H9 (cell line): Measurements from ENCODE around the gene CEMIP. TPM values are rescaled to one million over a fixed set of nuclear protein-coding genes. Genes with fewer than 3 reads are reported as not detected.

Experiments
- DNase-seq: peaks from one replicate; pipeline ENCODE4 v3.0.0-alpha.2; 2017
- H2AFZ ChIP-seq: one replicate; pipeline ENCODE4 v1.6.1; 2013; ENCODE audit warnings: mild to moderate bottlenecking, low read length, control low read depth, moderate library complexity
- H2AK5ac ChIP-seq: 2 replicates; pipeline ENCODE4 v1.6.1; 2013; ENCODE audit warnings: low read length, control low read depth, mixed read lengths; ENCODE audit not compliant: insufficient read length
- H2BK120ac ChIP-seq: one replicate; pipeline ENCODE4 v1.6.1; 2013; ENCODE audit warnings: low read depth, mild to moderate bottlenecking, low read length, control low read depth, inconsistent platforms; ENCODE audit not compliant: poor library complexity, severe bottlenecking
- H2BK12ac ChIP-seq: 2 replicates; pipeline ENCODE4 v1.6.1; 2013; ENCODE audit warnings: low read length, control low read depth, mixed read lengths, low read depth; ENCODE audit not compliant: insufficient read length
- H2BK15ac ChIP-seq: 2 replicates; pipeline ENCODE4 v1.6.1; 2013; ENCODE audit warnings: low read depth, low read length, control low read depth
- H2BK20ac ChIP-seq: one replicate; pipeline ENCODE4 v1.6.1; 2013; ENCODE audit warnings: low read depth, mild to moderate bottlenecking, low read length, control low read depth, inconsistent platforms; ENCODE audit not compliant: poor library complexity, severe bottlenecking
- H2BK5ac ChIP-seq: 2 replicates; pipeline ENCODE4 v1.6.1; 2013; ENCODE audit warnings: low read length, control low read depth, mixed read lengths; ENCODE audit not compliant: insufficient read length
- H3K14ac ChIP-seq: 2 replicates; pipeline ENCODE4 v1.6.1; 2013; ENCODE audit warnings: low read length, control low read depth; ENCODE audit not compliant: insufficient read depth
- H3K18ac ChIP-seq: 2 replicates; pipeline ENCODE4 v1.6.1; 2013; ENCODE audit warnings: low read depth, mild to moderate bottlenecking, mixed read lengths, low read length, control low read depth; ENCODE audit not compliant: insufficient read length
- H3K23ac ChIP-seq: 2 replicates; pipeline ENCODE4 v1.6.1; 2013; ENCODE audit warnings: low read length, control low read depth, mixed read lengths, low read depth; ENCODE audit not compliant: insufficient read length
- H3K23me2 ChIP-seq: 2 replicates; pipeline ENCODE4 v1.6.1; 2013; ENCODE audit warnings: low read depth, mild to moderate bottlenecking, mixed read lengths, low read length, control low read depth; ENCODE audit not compliant: insufficient read length, poor library complexity, severe bottlenecking
- H3K27ac ChIP-seq: 2 replicates; pipeline ENCODE4 v1.5.1; 2013; ENCODE audit warnings: low read length, control low read depth, mixed read lengths, low read depth; ENCODE audit not compliant: insufficient read length
- H3K27me3 ChIP-seq: 2 replicates; pipeline ENCODE4 v1.6.1; 2013; ENCODE audit warnings: low read length, control low read depth, inconsistent platforms; ENCODE audit not compliant: insufficient read depth
- H3K4ac ChIP-seq: 2 replicates; pipeline ENCODE4 v1.6.1; 2013; ENCODE audit warnings: low read depth, mild to moderate bottlenecking, control low read depth, inconsistent platforms, low read length, moderate library complexity
- H3K4me1 ChIP-seq: 2 replicates; pipeline ENCODE4 v1.6.1; 2013; ENCODE audit warnings: low read length, control low read depth, inconsistent platforms; ENCODE audit not compliant: insufficient read depth
- H3K4me2 ChIP-seq: 2 replicates; pipeline ENCODE4 v1.6.1; 2013; ENCODE audit warnings: low read length, control low read depth, mixed read lengths; ENCODE audit not compliant: insufficient read length, insufficient read depth
- H3K56ac ChIP-seq: 2 replicates; pipeline ENCODE4 v1.6.1; 2013; ENCODE audit warnings: low read depth, mild to moderate bottlenecking, mixed read lengths, low read length, control low read depth; ENCODE audit not compliant: insufficient read length
- H3K79me1 ChIP-seq: 2 replicates; pipeline ENCODE4 v1.6.1; 2013; ENCODE audit warnings: low read depth, mild to moderate bottlenecking, moderate library complexity, low read length, control low read depth, inconsistent platforms; ENCODE audit not compliant: insufficient read depth, poor library complexity, severe bottlenecking
- H3K79me2 ChIP-seq: 2 replicates; pipeline ENCODE4 v1.6.1; 2013; ENCODE audit warnings: low read length, control low read depth, inconsistent platforms; ENCODE audit not compliant: insufficient read depth
- H3K9ac ChIP-seq: 2 replicates; pipeline ENCODE4 v1.6.1; 2013; ENCODE audit warnings: low read length, control low read depth, mixed read lengths; ENCODE audit not compliant: insufficient read length; ENCODE audit errors: extremely low read depth
- H3K9me3 ChIP-seq: one replicate; pipeline ENCODE4 v1.6.1; 2013; ENCODE audit warnings: low read depth, low read length, inconsistent platforms; ENCODE audit not compliant: control insufficient read depth
- H3T11ph ChIP-seq: one replicate; pipeline ENCODE4 v1.6.1; 2013; ENCODE audit warnings: mild to moderate bottlenecking, low read length, control low read depth, inconsistent platforms
- H4K20me1 ChIP-seq: one replicate; pipeline ENCODE4 v1.6.1; 2013; ENCODE audit not compliant: control insufficient read depth, insufficient read length, insufficient read depth
- H4K5ac ChIP-seq: 2 replicates; pipeline ENCODE4 v1.6.1; 2013; ENCODE audit warnings: low read depth, mild to moderate bottlenecking, mixed read lengths, low read length, control low read depth; ENCODE audit not compliant: insufficient read length
- H4K8ac ChIP-seq: replicated peaks from 2 replicates; pipeline ENCODE4 v1.6.1; 2013; ENCODE audit warnings: low read length, control low read depth, mixed read lengths, low read depth; ENCODE audit not compliant: insufficient read length
- H4K91ac ChIP-seq: 2 replicates; pipeline ENCODE4 v1.6.1; 2013; ENCODE audit warnings: low read depth, mild to moderate bottlenecking, moderate library complexity, mixed read lengths, low read length, control low read depth; ENCODE audit not compliant: insufficient read length
- H3K27ac Mint-ChIP-seq, 3 experiments: 2 replicates in 2 of 3; 3 replicates in 1 of 3; pipeline ENCODE4 v1.8.0; 2020 to 2021; ENCODE audit warnings: mixed read lengths in 3 of 3, mild to moderate bottlenecking in 1 of 3, moderate library complexity in 1 of 3
- H3K27me3 Mint-ChIP-seq: 2 replicates; pipeline ENCODE4 v1.8.0; 2021; ENCODE audit warnings: low read depth, mild to moderate bottlenecking, moderate library complexity, mixed read lengths
- H3K36me3 Mint-ChIP-seq, 3 experiments: 2 replicates in 2 of 3; 3 replicates in 1 of 3; pipeline ENCODE4 v1.8.0; 2020 to 2021; ENCODE audit warnings: low read depth in 3 of 3, mixed read lengths in 3 of 3; ENCODE audit not compliant: insufficient read depth in 1 of 3
- H3K4me1 Mint-ChIP-seq, 2 experiments: 2 replicates each; pipeline ENCODE4 v1.8.0; 2020; ENCODE audit warnings: mixed read lengths in 2 of 2
- H3K4me3 Mint-ChIP-seq, 2 experiments: 2 replicates in 1 of 2; 3 replicates in 1 of 2; pipeline ENCODE4 v1.8.0; 2020 to 2021; ENCODE audit warnings: mild to moderate bottlenecking in 2 of 2, mixed read lengths in 2 of 2, moderate library complexity in 1 of 2
- H3K9me3 Mint-ChIP-seq, 2 experiments: 2 replicates in 1 of 2; 3 replicates in 1 of 2; pipeline ENCODE4 v1.8.0; 2020; ENCODE audit warnings: mild to moderate bottlenecking in 2 of 2, mixed read lengths in 2 of 2, moderate library complexity in 1 of 2
- CTCF ChIP-seq: fragments of 200-600 bp; sonication (generic); conservative IDR thresholded peaks from 3 replicates; pipeline ENCODE4 v1.8.0; 2021; ENCODE audit warnings: antibody characterized with exemption, mild to moderate bottlenecking
- WGBS: extraction: QIAGEN DNeasy Blood & Tissue Kit; methylation state at CpG from one replicate; pipeline ENCODE4 v1.1.7; 2013; ENCODE audit warnings: missing lambda C conversion rate, low lambda C conversion rate, mixed read lengths; ENCODE audit not compliant: insufficient read length; ENCODE audit errors: extremely low coverage; 5-methylcytosine and 5-hydroxymethylcytosine counted together
- total RNA-seq: library from RNA; stranded (reverse); gene quantifications from 2 replicates; pipeline ENCODE4 v1.2.1, GENCODE V29; 2021

CEMIP gene
- total RNA-seq, 1 experiment from 2014 or later, result 0.09 TPM

GRCh38 chr15:80906159-80906766, 127.1 kb downstream of the CEMIP start:
- Histone ChIP-seq H3K79me1 (no peaks in the 10 kb centered on the region), H2AK5ac (no peak overlapping the region), H4K20me1 (no peaks in the 10 kb centered on the region), H3K14ac (no peak overlapping the region), H3T11ph (no peak overlapping the region), H4K5ac (no peak overlapping the region), H2BK15ac (no peak overlapping the region), H3K23me2 (no peaks in the 10 kb centered on the region), H3K9me3 (no peaks in the 10 kb centered on the region), H3K4me1 (no peaks in the 10 kb centered on the region), H2BK12ac (no peak overlapping the region), H2BK5ac (no peak overlapping the region), H3K79me2 (no peaks in the 10 kb centered on the region), H3K18ac (no peak overlapping the region), H3K9ac (no peak overlapping the region), H4K8ac (no peak overlapping the region), H2BK20ac (no peak overlapping the region), H3K56ac (no peak overlapping the region), H4K91ac (no peak overlapping the region), H3K4ac (no peak overlapping the region), H2BK120ac (no peak overlapping the region), H3K4me2 (no peak overlapping the region), H3K27ac (no peak overlapping the region), H3K27me3 (no peaks in the 10 kb centered on the region), H2AFZ (no peak overlapping the region), H3K23ac (no peak overlapping the region)
- DNase-seq, result no peak
- Mint-ChIP-seq H3K27me3 (no peaks in the 10 kb centered on the region; the same call in none of the 2 replicates), H3K27ac (0 out of 7 replicates have a peak overlapping the region, but pooled peaks of 1 of the 3 experiments have one; percentile 4), H3K4me3 (no peak overlapping the region), H3K9me3 (no peaks in the 10 kb centered on the region), H3K36me3 (peaks cover 3 to 5% (median 4%) of the 10 kb centered on the region in 3 experiments; a peak in 6 of 7 replicates), H3K4me1 (peaks cover 5 to 15% of the 10 kb centered on the region in 2 experiments)
- TF ChIP-seq CTCF, result no peak
- no CpG with 5 or more reads among the region's 11 CpGs for WGBS
